8988T (cell line): ENCODE measurements around the gene ZNF217.
"Not testable (repeated sequence)": the region's sequence is repeated elsewhere in the genome, so short reads cannot be mapped to it uniquely, and the experiment has no call there.

Source experiments
- DNase-seq: peaks from one replicate; pipeline ENCODE4 v3.0.0; 2011

The ZNF217 gene

GRCh38 chr20:53581444-53582250 is 12.0 kb downstream of the ZNF217 start:
- no peak for DNase-seq

DNA sequence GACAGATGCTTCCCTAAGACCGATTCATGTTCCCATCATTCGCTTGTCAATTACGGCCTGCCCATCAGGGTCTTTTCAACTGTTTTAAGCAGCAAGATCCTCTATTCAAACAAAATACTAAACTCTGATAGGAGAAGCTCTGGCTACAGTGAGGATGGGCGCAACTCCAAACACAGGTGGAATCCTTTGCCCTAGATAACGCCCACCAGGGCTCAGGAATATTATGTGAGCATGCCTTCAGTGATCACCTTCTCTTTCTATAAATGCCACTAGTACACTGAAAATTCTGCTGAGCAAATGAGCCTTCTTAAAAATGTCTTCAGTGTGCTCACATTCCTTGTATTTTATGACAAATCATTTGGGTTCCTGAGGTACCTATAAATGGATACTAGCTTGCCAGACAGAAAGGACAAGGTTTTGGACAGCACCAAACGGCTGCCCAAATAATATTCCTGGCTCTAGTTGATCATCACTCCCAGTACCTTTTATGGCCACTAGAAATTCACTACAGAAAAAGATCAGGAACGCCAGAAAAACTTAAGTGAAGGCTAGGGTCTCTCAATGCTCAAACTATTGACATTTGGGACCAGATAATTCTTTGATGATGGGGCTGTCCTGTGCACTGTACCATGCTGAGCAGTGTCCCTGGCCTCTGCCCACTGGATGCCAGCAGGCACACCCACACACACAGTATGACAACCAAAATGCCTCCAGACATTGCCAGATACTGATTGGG is 13.1 kb downstream of the ZNF217 start:
- DNase-seq, result no peak

DNA sequence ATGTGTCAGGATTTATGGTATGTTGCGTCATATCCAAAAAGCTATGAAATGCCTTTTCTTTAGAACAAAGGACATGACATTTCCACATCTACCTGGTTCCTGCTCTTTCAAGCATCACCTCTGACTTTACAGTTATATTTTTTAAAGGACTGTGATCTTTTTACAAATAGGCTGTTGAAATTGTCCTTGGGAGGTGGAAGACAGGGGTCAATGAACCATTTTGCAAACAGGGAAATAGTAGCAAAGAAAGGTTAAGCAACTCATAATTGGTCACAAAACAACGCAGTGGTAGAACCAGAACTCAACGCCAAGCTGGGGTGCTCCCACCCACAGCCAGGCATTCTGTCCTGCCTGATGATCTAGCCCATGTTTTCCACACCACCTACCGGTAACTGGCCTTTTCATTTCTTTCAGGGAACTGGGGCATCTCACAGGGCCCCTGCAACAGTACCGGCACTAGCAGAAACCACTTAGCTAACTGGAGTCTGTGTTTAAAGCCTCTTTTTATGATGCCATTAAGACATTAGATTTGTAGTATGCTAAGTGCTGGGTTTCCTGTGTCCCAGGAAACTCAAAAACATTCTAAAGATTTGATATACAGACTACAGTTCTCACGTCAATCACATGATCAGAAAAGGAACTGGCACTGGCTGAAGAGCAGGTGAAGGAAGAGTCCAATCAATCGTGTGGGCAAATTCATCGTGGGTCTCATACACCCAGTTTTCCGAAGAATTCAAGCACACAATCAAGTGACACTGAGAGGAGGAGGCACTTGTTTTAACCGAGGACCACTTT is 13.9 kb downstream of the ZNF217 start:
- no peak for DNase-seq

DNA sequence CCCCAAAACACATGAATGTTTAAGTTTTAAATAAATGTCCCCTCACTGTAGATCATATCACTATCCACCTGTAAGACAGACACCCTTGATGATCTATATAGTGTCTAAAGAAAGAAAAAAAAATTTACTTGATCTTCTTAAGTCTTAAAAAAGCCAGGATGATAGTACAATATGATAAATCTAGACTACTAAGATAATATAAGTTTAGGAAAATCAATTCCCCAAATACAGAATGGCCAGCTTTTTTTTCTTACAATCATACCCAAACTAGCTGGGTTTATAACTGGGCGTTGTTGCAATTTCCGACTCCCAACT is 14.4 kb downstream of the ZNF217 start:
- no peak for DNase-seq

GRCh38 chr20:53578492-53579222 is 15.0 kb downstream of the ZNF217 start:
- DNase-seq, result peak; percentile 56

DNA sequence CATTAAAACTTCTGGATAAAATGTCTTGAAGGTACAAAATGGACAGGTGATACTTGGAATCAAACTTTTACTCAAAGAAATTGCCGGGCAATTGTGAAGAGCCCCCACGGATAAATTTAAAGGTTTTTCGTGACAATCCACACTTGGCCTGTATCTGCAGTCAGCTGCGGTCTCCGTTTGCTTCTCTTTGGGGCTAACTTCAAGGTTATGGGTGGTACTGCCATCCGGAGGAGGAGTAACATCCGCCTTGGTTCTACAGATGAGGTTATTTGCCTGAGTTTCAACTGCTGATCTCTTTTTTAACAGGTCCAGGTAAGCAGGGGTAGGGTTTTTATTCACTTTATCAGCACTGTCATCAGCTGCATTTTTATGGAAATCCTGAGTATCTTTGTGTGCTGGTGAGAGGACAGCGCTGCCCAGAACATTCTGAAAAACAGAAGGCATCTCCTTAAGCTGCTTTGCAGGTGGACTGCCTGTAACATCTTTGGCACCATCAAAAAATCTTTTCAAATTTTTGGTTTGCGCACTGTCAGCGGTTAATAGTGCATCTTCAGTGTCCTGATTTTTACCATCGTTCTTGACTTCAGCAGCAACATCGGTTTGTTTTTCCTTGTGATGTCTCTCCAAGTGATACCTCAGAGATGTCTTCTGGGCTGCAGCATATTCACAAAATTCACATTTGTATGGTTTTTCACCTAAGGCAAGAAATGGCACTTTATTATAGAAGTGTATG is 16.9 kb downstream of the ZNF217 start:
- DNase-seq, result no peak

DNA sequence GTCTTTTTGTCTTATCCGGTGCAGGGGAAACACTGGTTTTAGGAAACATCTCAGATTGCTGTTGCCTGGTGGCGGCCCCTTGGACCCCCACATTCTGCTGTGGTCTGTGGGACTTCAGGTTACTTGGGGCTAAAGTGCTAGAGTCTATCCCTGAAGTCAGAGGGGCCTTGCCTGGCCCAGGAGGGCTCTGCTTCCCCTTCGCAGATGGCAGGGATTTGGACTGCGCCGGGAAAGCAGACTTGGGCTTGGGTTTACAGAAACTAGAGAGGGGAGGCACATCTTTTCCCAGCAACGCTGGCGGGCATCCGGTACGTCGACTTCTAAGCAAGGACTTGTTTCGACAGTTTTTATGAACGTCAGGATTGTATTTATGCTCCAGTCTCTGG is 17.5 kb downstream of the ZNF217 start:
- DNase-seq, result no peak

DNA sequence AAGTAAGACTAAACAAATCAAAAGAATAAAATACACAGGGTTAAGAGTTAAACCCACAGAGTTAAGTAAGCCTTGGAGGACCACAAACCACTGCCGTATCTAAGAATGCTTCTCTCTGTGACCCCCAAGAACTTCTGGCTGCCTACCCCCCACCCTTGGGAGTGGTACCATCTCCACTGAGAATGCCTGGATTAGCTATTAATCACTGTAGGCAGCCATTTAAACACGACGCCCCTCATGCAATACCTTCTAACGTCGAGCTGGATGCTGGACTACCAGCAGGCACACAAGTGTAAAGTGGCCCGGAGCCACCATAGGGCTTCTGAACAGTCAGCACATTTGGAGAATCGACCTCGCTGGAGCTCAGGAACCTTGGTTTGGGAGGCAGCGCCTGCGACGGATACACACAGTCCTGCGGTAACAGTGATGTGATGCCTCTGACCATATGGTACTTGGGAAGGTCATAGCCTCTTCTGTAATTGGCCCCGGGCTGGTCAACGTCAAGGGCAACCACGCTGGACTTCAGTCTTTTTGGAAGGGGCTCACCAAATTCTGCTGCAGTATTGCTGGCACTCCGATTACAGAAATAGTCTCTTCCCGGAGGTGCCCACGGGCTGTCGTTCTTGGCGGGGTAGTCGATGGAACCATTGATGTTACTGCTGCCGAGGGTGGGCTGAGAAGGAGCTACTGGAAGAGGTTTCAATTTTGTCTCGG is 18.0 kb downstream of the ZNF217 start:
- no peak for DNase-seq

DNA sequence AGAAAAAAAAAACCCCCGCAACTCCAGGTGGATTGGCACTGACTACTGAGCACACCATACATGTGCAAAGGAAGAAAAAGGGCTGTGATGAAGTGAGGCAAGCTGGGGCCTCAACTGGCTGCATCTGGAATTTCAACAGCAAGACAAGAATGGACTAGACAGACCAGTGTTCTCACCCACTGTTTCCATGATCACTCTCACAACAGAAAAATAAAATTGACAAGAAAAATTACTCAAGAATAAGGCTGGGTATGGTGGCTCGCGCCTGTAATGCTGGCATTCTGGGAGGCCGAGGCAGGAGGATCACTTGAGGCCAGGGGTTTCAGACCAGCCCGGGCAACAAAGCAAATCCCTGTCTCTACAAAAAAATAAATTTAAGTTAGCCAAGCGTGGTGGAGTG is 18.8 kb downstream of the ZNF217 start:
- no peak for DNase-seq

GRCh38 chr20:53574259-53574789 is 19.3 kb downstream of the ZNF217 start:
- no peak for DNase-seq

DNA sequence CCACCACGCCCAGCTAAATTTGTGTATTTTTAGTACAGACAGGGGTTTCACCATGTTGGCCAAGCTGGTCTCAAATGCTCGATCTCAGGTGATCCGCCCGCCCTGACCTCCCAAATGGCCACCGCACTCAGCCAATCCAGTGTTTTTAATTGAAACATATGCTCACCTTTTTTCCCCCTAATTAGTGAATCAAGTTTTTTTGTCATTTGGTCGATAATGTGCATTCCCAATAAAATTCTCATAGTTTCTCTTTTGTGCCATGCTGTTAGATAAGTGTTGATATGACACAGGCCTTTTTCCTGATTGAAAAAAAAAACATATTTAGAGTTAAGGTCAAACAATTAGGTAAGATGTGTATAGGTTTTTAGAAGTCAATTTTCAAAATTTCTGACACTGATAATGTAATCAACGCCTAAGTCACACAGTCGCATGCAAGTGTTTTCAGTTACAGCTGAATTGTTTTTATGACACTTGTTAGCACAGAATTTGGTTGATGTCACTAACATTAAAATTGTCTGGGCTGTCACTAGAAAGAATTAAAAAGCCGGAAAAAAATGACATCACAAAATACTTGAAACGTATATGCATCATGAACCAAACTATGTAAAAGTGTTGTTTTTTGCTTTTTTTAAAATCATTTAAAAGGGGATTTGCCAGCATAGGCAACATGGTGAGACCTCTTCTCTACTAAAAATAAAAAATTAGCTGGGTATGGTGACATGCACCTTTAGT is 21.9 kb downstream of the ZNF217 start:
- DNase-seq, result no peak

DNA sequence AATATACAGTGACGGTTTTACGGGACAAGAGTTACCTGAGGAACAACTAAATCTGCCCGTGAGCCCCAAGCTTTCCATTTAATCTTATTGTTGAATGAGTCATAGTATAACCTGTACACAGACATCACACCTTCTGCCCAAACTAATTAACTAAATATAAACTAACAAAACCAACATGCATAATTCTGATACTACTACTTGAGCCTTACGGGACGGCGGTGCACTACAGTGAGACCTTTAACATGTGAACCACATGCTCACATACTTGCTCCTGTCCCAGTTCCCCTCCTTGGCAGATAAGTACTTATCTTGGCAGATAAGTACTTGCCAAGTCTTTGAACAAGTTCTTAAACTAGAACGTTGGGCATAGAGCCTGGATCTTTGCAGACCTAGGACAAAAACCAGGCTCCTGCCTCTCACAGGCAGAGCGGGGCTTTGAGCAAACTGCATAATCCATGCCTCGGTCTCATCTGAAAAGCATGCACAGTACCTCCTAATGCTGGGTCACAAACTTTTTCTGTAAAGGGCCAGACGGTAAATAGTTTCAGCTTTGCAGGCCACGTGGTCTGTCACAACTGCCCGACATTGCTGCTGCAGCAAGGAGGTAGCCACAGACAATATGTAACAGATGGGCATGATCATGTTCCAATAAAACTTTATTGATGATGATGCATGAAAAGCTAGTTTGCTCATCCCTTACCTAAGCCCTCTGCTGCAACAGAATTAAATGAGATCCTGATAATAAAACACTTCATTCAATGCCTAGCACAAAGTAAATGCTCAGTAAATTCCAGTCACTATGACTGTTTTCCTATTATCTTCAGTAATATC is 23.0 kb downstream of the ZNF217 start:
- DNase-seq, result no peak

DNA sequence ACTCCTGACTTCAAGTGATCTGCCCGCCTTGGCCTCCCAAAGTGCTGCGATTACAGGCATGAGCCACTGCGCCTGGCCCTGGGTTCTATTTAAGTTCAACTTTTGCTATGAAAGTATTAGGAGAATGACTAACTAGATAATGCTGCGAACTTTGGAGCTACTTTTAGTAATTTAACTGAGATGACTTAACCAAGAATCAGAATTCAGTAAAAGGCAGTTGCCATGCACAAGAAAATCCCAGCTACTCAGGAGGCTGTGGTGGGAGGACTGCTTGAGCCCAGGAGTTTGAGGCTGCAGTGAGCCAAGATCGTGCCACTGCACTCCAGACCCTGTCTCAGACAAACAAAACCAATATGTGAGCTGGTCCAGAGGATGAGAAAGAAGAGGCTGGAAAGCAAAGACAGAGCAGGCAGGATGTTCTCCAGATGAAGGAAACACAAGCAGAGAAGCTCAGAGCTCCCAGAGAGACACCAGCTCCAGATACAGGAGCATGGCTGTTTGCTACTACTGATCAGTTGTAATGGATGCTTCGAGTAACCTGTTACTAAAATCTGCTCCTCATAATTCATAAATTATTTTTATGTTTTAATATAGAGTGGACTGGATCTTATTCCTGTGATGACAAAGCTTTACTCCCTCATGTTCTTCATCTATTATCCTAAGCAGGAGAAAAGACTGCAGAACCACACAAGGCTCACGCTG is 23.9 kb downstream of the ZNF217 start:
- DNase-seq, result no peak

GRCh38 chr20:53569005-53569404 is 24.6 kb downstream of the ZNF217 start:
- DNase-seq, result no peak

DNA sequence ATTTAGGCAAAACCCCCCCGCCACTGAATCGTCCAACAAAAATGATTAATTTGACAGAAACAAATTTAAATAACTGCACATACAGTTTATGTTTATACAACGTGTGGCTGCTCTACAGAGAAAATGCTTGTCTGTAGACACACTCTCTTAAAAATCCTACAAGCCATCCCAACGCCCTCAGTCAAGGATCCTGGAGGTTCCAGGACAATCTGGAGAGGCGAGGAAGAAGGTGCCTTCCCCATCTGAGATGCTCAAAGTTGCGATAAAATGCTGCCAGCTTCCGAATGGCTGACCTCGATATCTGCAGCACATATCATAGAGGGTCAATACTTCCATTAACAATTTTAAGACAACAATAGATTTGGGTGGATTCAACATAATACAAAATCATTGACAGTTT is 25.3 kb downstream of the ZNF217 start:
- DNase-seq, result no peak

GRCh38 chr20:53567379-53567917 is 26.2 kb downstream of the ZNF217 start:
- DNase-seq, result no peak

- DNase-seq, result not testable (repeated sequence)
Observed at GRCh38 chr20:53566623-53567022, 27.0 kb downstream of the ZNF217 start.

- DNase-seq, result no peak
Observed at GRCh38 chr20:53565254-53565653, 28.4 kb downstream of the ZNF217 start.
